OCI-LY3 (cell line): Measurements from ENCODE around the gene MTCL3.

Source experiments
- EZH2phosphoT487 ChIP-seq: fragments of 200-600 bp; shearing (Covaris generic); IDR thresholded peaks from 2 replicates; pipeline ENCODE4 v1.6.1; 2018; ENCODE audit warnings: antibody characterized with exemption, mixed run types, low read depth
- TF ChIP-seq, protein P1 (sequence below): fragments of 200-600, 300-600 bp; sonication (generic); IDR thresholded peaks from 2 replicates; pipeline ENCODE4 v1.5.1; 2014; ENCODE audit warnings: antibody characterized with exemption, low read length, low read depth

DNA sequence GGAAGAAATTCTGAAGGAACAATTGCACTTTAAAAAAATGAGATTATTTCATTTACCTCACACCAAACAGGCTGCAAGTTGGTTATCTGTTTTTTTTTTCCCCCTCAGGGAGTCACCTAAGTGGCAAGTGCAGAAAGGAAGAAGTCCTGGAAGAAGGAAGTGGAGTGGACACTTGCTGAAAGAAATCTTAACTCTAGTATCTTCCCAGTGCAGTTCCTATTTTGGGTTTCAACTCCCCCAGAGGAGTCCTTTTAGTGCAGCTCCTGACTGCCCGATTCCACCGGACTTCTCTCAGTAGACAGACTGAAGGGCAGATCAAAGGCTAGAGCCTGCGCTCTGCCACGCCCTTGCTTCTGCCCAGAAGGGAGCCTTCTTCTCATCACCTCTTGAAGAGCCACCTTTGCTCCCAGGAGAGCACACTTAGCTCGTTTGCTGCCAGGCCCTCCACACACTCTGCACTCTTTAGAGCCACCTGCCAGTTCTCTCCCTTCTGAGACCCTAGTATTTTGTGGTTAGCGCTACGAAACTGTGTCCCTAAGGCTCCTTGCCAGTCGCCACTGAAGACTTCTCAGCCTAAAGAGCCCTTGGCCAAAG lies 4.9 kb downstream of the MTCL3 start:
- TF ChIP-seq, protein P1, sequence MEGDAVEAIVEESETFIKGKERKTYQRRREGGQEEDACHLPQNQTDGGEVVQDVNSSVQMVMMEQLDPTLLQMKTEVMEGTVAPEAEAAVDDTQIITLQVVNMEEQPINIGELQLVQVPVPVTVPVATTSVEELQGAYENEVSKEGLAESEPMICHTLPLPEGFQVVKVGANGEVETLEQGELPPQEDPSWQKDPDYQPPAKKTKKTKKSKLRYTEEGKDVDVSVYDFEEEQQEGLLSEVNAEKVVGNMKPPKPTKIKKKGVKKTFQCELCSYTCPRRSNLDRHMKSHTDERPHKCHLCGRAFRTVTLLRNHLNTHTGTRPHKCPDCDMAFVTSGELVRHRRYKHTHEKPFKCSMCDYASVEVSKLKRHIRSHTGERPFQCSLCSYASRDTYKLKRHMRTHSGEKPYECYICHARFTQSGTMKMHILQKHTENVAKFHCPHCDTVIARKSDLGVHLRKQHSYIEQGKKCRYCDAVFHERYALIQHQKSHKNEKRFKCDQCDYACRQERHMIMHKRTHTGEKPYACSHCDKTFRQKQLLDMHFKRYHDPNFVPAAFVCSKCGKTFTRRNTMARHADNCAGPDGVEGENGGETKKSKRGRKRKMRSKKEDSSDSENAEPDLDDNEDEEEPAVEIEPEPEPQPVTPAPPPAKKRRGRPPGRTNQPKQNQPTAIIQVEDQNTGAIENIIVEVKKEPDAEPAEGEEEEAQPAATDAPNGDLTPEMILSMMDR = no peak
- TF ChIP-seq EZH2phosphoT487 = no peak
